Stimulated activated CD8-positive, alpha-beta memory T cell treated with anti-CD3 and anti-CD28 coated beads, Interleukin-4, amount 100 ng/mL, for 4 hours (primary cell): ENCODE results near the gene ICAM1.
"Not testable (repeated sequence)": the region's sequence is repeated elsewhere in the genome, so short reads cannot be mapped to it uniquely, and the experiment has no call there.

Source experiments
- DNase-seq, 2 donors: peaks; one replicate each; pipeline ENCODE4 v3.0.0-alpha.2; 2020; ENCODE audit warnings: low read depth in 2 of 2, low spot score in 1 of 2

Gene ICAM1

GRCh38 chr19:10277795-10278589 is 7.1 kb downstream of the ICAM1 start:
- no peak for DNase-seq

- DNase-seq = no peak
Observed at GRCh38 chr19:10278935-10279334, 8.0 kb downstream of the ICAM1 start.

DNA sequence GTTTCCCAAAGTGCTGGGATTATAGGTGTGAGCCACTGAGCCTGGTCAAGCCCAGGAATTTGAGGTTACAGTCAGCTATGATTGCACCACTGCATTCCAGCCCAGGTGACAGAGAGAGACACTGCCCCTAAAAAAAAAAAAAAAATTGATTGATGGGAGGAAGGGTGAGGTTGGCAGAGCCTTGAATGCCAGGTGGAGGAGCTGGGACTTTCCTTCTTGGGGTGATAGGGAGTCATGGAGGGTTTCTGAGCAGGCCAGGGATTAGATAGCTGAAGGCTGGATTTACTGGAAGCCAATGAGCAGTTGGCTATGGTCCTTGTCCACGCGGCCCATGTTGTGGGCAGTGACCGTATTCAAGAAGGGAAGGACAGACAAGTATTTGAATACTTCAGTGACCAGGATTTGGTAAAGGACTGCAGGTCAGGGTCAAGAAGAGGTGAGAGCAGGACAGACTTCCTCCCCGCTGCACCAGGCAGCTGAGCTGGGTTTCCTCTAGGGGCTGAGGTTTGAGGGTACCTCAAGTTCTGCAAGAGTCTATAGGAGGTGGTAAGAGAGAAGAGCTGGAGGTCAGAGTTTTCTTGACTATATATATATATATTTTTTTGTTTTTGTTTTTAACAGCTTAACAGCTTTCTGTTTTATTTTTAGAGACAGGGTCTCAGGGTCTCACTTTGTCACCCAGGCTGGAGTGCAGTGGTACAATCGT is 9.0 kb downstream of the ICAM1 start:
- no peak for DNase-seq

GRCh38 chr19:10282043-10282442 is 11.1 kb downstream of the ICAM1 start:
- DNase-seq = not testable (repeated sequence)

- DNase-seq = no peak
Observed at GRCh38 chr19:10283301-10284064, 12.6 kb downstream of the ICAM1 start.

DNA sequence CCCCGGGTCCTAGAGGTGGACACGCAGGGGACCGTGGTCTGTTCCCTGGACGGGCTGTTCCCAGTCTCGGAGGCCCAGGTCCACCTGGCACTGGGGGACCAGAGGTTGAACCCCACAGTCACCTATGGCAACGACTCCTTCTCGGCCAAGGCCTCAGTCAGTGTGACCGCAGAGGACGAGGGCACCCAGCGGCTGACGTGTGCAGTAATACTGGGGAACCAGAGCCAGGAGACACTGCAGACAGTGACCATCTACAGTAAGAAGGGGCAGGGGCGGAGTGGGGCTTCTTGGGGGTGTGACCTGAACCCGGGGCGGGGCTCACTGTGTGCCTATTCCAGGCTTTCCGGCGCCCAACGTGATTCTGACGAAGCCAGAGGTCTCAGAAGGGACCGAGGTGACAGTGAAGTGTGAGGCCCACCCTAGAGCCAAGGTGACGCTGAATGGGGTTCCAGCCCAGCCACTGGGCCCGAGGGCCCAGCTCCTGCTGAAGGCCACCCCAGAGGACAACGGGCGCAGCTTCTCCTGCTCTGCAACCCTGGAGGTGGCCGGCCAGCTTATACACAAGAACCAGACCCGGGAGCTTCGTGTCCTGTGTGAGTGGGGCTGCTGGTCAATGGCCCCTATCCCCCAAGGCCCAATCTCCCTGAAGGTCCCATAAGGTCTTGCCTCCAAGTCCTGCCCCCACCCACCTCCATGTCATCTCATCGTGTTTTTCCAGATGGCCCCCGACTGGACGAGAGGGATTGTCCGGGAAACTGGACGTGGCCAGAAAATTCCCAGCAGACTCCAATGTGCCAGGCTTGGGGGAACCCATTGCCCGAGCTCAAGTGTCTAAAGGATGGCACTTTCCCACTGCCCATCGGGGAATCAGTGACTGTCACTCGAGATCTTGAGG is 13.4 kb downstream of the ICAM1 start:
- DNase-seq = no peak

DNA sequence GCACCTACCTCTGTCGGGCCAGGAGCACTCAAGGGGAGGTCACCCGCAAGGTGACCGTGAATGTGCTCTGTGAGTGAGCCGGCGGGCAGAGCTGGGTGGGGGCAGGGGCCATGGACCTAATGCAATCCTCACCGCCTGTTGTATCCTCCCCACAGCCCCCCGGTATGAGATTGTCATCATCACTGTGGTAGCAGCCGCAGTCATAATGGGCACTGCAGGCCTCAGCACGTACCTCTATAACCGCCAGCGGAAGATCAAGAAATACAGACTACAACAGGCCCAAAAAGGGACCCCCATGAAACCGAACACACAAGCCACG is 14.0 kb downstream of the ICAM1 start:
- DNase-seq = no peak

DNA sequence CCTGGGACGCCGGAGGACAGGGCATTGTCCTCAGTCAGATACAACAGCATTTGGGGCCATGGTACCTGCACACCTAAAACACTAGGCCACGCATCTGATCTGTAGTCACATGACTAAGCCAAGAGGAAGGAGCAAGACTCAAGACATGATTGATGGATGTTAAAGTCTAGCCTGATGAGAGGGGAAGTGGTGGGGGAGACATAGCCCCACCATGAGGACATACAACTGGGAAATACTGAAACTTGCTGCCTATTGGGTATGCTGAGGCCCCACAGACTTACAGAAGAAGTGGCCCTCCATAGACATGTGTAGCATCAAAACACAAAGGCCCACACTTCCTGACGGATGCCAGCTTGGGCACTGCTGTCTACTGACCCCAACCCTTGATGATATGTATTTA is 14.5 kb downstream of the ICAM1 start:
- no peak for DNase-seq

DNA sequence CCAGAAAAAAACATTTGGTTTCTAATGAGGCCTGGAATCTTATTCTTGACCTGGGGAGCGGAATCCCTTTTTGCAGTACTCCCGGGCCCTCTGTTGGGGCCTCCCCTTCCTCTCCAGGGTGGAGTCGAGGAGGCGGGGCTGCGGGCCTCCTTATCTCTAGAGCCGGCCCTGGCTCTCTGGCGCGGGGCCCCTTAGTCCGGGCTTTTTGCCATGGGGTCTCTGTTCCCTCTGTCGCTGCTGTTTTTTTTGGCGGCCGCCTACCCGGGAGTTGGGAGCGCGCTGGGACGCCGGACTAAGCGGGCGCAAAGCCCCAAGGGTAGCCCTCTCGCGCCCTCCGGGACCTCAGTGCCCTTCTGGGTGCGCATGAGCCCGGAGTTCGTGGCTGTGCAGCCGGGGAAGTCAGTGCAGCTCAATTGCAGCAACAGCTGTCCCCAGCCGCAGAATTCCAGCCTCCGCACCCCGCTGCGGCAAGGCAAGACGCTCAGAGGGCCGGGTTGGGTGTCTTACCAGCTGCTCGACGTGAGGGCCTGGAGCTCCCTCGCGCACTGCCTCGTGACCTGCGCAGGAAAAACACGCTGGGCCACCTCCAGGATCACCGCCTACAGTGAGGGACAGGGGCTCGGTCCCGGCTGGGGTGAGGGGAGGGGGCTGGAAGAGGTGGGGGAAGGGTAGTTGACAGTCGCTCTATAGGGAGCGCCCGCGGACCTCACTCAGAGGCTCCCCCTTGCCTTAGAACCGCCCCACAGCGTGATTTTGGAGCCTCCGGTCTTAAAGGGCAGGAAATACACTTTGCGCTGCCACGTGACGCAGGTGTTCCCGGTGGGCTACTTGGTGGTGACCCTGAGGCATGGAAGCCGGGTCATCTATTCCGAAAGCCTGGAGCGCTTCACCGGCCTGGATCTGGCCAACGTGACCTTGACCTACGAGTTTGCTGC is 16.1 kb downstream of the ICAM1 start, which contains the start of gene ICAM4:
Gene ICAM4 (plus strand): TSS at position 153 of the 935 bp plus-strand sequence. CDS start 58 bp downstream, at position 211.
- no peak for DNase-seq

GRCh38 chr19:10288662-10289166 is 17.8 kb downstream of the ICAM1 start:
- DNase-seq = no peak

DNA sequence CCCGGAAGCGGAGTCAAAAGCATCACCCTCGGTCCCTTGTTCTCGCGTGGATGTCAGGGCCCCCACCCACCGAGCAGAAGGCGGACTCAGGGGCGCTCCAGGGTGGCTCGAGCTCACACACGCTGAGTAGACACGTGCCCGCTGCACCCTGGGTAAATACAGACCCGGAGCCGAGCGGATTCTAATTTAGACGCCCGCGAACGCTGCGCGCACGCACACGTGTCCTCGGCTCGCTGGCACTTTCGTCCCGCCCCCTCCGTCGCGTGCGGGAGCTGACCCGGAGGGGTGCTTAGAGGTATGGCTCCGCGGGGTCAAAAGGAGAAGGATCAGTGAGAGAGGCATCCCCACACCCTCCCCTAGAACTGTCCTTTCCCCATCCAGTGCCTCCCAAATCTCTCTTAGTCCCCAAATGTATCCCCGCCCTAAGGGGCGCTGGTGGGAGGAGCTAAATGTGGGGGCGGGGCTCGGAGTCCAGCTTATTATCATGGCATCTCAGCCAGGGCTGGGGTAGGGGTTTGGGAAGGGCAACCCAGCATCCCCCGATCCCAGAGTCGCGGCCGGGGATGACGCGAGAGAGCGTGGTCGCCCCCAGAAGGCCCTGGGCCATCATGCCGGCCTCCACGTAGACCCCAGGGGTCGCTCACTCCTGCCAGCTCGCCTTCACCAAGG is 18.4 kb downstream of the ICAM1 start:
- DNase-seq = peak in 1 of 2 donors; percentile 51

- peak in 1 of 2 donors; percentile 55 for DNase-seq
Observed at GRCh38 chr19:10289836-10290356, 19.0 kb downstream of the ICAM1 start, which contains the start of gene ICAM5. ICAM5 (plus strand) TSS chr19:10289952; CDS start chr19:10290044, 92 bp downstream.

- no peak for DNase-seq
Observed at GRCh38 chr19:10290357-10290875, 19.5 kb downstream of the ICAM1 start.

DNA sequence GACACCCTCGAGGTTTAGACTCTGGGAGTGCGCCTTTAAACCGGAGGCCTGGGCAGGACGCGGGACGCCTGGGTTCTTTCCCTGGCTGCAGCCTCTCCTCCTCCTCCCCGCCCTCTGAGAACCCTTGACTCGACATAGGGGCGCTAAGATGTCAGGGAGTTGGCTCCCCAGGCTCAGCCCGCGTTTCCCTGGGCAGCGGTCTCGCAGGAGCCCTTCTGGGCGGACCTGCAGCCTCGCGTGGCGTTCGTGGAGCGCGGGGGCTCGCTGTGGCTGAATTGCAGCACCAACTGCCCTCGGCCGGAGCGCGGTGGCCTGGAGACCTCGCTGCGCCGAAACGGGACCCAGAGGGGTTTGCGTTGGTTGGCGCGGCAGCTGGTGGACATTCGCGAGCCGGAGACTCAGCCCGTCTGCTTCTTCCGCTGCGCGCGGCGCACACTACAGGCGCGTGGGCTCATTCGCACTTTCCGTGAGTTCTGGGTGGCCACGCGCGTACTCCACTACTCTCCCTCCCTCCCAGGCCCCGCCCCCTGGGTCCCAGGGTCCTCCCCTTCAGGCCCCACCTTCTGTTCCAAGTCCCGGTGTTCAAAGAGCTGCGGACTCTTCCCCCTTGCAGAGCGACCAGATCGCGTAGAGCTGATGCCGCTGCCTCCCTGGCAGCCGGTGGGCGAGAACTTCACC is 20.1 kb downstream of the ICAM1 start:
- peak in 1 of 2 donors; percentile 40 for DNase-seq

DNA sequence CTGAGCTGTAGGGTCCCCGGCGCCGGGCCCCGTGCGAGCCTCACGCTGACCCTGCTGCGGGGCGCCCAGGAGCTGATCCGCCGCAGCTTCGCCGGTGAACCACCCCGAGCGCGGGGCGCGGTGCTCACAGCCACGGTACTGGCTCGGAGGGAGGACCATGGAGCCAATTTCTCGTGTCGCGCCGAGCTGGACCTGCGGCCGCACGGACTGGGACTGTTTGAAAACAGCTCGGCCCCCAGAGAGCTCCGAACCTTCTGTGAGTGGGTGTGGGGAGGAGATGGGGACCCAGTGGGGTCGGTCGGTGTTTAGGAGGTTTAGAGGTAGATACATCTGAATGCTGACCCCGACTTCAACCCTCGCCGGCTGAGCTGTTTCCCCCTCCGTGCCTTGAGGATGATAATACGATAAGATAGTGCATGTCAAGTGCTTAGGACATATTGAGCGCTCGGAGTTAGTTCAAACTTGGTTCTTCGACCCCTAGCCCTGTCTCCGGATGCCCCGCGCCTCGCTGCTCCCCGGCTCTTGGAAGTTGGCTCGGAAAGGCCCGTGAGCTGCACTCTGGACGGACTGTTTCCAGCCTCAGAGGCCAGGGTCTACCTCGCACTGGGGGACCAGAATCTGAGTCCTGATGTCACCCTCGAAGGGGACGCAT is 20.8 kb downstream of the ICAM1 start:
- DNase-seq = no peak

GRCh38 chr19:10292206-10292788 is 21.4 kb downstream of the ICAM1 start:
- DNase-seq = peak in 1 of 2 donors; percentile 55
